ENCODE data around the gene TXNDC11. TPM values are rescaled to one million over a fixed set of nuclear protein-coding genes. Genes with fewer than 3 reads are reported as not detected.

TXNDC11 gene
- total and polyA plus RNA-seq, 9 of the 15 experiments (the other 6 are each of a cell fraction or from before 2014, with no cell fraction given) = 0.66 to 32.6 (median 26.2) TPM

GRCh38 chr16:11636172-11636721 is 106.4 kb downstream of the TXNDC11 start (continued):
- TF ChIP-seq GMEB1 (CRISPR knock-in tag; IDR thresholded peaks at IDR 0.05) (no peak), SOX6 (IDR thresholded peaks at IDR 0.05) (0 out of 2 replicates have a peak, but pooled peaks have one; percentile 17), CHCHD3 (CRISPR knock-in tag; IDR thresholded peaks at IDR 0.05) (no peak), GABPA (tag; conservative IDR thresholded peaks at IDR 0.05; ENCODE audit: low read depth) (no peak), FOXK1 (CRISPR knock-in tag; IDR thresholded peaks at IDR 0.05; ENCODE audit: borderline replicate concordance) (no peak), ZNF76 (CRISPR knock-in tag; IDR thresholded peaks at IDR 0.05; ENCODE audit: borderline replicate concordance) (no peak), ZEB2 (IDR thresholded peaks at IDR 0.05) (peak; percentile 82), E2F1 (CRISPR knock-in tag; IDR thresholded peaks at IDR 0.05) (no peak), SMAD2 (IDR thresholded peaks at IDR 0.05; ENCODE audit: low read depth, low read length) (no peak), CTCFL (IDR thresholded peaks at IDR 0.05; ENCODE audit: borderline replicate concordance, insufficient read depth, low read depth, low read length, poor library complexity, severe bottlenecking) (no peak), SMAD1 (IDR thresholded peaks at IDR 0.05; ENCODE audit: low read depth, low read length, partially characterized antibody) (no peak), BHLHE40 (IDR thresholded peaks at IDR 0.05; ENCODE audit: low read length) (peak; percentile 94), THAP7 (CRISPR knock-in tag; IDR thresholded peaks at IDR 0.05) (no peak), ARHGAP35 (IDR thresholded peaks at IDR 0.05; ENCODE audit: partially characterized antibody) (no peak)
